HCEC 1CT (cell line): ENCODE measurements around the gene TMTC4.
"Not testable (repeated sequence)": the region's sequence is repeated elsewhere in the genome, so short reads cannot be mapped to it uniquely, and the experiment has no call there.

Source experiments
- DNase-seq: peaks from one replicate; pipeline ENCODE4 v3.0.0-alpha.2; 2017

TMTC4 gene

DNA sequence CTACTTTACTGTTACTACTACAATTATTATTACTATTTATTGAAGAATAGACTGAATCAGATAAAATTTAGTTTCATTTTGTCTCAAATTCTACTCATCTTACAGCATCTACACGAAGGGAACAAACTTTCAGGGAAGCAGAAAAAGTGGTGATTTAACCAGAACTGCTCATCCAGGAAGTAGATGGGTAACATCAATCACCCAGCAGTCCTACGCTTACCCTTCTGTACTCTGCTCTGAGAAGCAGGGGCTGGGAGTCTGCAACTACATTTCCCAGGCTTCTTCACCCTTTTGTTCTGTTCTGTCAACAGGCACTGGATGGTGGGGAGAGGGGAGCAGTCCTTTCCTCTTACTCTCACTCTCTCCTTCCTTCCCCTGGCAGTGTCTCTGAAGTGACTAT is 54.7 kb downstream of the TMTC4 start:
- DNase-seq = no peak

DNA sequence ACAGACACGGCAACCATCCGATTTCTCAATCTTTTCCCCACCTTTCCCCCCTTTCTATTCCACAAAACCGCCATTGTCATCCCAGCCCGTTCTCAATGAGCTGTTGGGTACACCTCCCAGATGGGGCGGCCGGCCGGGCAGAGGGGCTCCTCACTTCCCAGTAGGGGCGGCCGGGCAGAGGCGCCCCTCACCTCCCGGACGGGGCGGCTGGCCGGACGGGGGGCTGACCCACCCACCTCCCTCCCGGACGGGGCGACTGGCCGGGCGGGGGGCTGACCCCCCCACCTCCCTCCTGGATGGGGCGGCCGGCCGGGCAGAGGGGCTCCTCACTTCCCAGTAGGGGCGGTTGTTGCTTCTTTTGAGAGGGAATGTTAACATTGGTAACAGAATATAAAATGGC is 55.7 kb downstream of the TMTC4 start:
- DNase-seq = not testable (repeated sequence)

DNA sequence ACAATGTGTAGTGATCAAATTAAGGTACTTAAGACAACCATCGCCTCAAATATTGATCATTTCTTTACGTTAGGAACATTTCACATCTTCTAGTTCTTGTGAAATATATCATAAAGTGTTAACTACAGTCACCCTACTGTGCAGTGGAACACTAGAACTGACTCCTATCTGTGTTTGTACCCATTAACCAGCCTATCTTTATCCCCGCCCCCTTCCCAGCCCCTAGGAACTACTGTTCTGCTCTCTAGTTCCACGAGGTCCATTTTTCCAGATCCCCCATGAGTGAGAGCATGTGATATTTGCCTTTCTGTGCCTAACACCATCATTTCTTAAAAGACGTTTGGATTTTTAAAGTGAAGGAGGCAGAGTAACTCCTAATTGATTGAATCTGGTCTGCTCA is 61.6 kb downstream of the TMTC4 start:
- no peak for DNase-seq

DNA sequence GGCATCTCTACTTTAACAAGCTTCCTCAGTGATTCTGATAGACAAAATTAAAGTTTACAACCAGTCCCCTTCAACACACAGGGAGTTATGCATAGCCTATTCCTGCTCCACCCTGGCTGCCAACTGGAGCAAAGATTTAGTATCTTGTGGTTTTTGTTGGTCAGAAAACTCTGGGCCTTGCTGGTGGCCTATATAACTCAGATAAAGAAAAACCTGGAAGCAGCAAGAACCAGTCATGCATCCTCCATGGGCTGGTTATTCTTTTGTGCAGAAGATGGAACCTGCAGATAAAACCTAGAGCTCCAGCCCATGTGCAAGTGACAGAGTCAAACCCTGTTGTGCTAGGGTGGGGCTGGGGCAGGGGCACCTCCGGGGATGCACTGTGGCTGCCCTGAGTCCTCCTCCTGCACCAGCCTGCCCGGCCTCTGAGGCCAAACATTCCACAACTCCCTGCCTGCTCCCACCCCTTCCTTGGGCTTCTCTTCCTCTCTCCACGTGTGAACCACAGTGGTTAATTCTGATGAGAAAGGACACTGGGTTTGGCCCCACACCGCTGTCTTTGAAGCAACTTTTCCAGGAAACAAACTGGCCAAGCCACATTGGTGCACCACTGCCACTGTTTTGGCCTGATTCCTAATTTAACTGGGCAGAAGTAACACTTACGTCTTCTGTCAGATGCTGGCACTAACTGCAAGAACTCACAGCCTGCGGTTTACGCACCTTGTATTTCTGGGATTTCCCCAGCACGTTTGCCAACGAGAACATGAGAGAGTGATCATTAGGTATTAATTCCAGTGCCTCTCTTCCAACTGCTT is 62.7 kb downstream of the TMTC4 start:
- no peak for DNase-seq

DNA sequence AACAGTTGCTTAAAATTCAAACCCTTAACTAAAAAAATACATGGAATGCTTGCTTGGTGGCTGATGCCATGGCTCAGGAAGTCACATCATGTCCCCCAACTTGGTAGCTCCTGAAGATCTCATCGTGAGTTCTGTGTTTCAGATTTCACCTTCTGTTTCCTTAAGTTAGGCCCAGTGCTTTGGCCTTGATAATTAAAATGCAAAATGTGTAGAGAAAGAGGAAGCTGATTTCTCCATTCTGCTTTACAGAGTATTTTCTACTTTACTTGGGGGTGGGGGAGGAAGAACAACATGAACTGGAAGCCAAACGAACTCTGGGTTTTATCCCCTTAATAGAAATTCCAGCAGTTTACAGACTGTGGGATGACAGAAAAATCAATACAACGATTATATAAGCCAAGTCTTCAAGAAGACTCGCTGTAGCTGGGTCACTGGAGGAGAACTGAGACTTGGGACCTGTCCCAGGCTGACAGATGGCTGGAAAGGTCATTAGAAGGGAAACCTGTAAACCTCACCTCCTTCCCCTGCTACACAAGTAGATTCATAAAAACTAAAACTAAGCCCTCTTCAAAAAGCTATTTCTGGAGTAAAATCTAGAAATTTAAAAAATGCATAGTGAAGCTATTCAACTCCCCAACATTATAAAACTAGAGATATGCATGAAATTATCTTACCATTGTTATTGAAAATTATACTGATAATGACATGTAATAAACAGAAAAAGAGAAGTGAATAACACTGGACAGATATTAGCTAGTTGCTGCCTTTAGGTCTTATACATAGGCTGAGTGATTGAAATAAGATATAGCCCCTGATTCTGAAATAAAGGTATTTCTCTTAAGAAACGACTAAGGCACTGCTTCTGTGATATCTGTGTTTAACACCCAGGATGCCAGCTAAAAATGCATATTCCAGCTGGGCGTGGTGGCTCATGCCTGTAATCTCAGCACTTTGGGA is 63.9 kb downstream of the TMTC4 start:
- no peak for DNase-seq

DNA sequence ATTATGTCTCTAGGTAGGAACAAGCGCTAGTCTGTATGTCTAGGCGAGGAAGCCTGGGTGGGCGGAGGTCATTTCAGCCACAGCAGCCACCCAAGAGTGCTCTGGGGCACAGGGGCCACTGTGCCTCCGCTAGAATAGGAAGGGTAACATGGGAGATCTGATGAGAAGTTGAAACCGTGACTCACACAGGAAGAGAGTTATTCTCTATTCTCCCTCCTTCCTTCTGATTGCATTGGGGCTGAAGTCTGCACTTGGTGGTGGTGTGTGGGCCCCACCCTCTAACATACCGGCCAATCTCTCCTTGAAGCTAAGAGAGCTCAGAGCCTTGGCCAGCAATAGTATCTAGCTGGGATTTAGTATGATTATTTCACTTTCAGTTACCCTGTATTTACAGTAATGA is 65.7 kb downstream of the TMTC4 start:
- DNase-seq = no peak

DNA sequence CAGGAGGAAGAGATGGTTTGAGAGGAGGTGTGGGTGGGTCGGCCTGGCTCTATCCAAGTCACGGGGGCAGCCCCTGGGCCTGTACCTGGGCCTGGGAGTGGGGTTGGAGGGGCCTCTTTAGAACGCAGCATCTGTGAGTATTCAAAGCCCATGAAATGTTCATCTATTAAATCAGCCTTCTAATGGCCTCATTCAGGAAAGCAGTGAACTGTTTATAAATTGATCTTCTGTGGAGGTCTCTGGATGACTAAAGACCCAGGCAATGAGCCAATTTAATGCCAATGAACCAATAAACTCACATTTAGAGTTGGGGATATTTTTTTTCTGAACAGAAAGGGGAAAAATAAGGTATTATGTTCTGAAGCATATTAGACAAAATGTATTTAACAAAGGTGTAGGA is 66.1 kb downstream of the TMTC4 start:
- DNase-seq = no peak

DNA sequence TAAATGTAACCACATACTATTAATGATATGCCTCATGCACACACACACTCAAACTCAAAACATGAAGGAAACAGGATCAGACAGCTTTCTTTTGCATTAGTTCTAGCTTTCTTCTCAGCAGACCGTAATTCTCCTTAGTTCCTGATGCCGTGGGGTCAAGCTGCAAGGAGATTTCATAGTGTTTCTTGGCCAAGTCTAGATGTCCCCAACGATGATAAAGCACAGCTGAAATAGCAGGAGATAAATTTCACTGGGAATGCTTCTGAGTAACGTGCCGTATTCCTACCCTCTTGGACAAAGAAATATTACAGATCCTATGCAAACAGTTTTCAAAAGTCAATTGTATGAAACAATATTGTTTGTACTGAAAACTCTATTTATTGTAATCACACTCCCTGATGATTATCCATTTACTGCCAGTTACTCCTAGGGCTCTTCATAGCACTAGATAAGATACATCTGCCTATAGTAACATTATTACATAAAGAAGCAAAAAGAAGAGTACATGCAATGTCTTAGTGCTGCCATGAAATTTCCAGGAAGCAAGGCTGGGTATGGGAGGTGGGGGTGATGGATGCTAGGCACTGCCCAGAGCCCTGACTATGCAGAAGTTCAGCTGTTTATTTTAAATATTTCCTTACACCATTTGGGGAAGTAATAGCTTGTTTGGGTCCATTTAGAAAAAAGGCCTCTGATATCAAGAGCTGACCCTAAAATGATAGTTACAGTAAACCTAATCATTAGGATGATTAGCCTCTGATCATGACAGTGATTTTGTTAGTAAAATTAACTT is 69.5 kb downstream of the TMTC4 start:
- no peak for DNase-seq

DNA sequence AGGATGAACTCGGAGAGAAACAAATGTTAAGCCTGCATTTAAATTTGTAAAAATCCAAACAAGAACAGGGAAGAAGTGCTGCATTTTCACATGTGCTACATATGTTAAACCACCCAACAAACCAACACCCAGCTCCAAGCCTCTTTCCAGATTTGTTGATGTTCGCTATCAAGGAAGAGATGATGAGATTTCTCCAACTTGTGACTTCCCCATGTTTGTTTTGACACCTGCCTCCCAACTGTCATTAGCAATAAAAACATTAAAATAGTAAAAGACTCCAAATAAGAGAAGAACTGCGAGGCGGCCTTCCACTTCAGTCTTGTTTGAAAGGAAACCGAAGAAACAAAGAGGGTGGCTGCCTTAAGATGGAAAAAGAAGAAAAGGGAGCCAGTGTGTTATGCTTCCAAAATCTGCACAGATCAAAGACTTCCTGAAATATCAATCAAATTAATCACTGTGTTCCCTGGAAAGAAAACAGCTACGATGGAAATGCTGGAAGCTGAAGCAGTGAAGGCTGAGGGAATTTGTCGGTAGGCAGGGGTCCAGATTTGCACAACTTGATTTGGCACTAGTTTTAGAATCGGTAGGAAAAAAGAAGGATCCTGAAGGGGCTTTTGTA is 72.0 kb downstream of the TMTC4 start:
- DNase-seq = no peak

DNA sequence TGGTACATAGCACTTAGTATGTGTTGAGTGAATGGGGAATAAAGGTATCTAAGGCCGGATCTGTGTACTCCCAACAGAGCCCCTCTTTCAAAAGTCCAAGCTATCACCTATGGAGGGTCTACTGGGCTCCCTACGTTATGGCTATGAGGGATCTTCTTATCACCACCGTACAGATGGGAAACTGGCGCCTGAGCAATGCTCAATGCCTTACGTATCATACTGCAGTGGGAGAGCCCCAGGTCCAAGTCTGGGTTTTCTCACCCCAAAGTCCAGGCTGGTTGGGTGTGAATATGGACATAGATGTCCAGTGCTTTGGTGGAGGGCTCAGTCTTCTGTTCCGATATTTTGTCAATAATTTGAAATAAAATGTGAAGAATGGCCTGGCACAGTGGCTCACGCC is 72.9 kb downstream of the TMTC4 start:
- DNase-seq = no peak

DNA sequence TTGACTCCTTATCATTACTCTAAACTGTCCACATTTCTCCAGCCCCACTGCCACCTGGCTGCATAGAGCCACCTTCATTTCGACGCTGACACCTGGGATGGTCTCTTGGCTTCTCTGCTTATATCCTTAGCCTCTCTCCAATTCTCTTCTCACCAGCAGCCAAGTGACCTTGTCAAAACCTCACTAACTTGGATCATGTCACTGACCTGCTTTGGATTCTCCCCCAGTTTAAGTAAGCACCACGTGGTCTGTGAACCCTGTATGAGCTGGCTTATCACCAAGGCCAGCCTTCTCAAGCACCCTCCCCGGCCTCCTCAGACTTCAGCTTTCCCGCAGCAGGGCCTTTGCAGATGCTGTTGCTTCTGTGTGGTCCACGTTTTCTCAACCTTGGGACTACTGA is 73.7 kb downstream of the TMTC4 start:
- no peak for DNase-seq

DNA sequence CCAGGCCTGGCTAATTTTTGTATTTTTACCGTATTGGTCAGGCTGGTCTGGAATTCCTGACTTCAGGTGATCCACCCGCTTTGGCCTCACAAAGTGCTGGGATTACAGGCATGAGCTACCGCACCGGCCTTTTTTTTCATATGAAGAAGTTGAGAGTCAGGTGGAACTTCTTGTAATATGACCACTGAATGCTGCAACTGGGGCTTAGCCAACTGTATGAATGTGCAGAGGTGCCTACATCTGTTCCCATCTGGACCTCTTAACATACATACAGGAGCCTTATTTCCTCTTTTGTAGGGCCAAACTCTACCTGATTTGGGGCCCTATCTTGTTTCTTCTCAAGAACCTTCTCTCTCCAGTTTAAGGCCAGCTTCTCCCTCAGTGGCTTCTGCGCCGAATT is 74.1 kb downstream of the TMTC4 start:
- DNase-seq = no peak

DNA sequence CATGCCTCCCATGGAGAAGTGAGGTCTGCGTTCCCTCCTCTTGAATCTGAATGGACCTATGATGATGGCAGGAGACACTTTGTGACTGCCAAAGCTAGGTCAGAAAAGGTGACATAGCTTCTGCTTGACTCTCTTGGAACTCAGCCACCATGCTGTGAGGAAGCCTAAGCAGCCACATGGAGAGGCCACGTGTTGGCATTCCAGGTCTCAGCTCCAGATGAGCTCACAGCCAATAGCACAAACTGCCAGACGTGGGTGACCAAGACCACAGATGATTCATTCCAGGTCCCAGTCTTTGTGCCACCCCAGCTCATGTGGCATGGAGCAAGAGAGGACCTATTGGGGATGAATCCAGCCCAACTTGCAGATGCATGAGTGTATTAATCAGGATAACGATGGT is 77.3 kb downstream of the TMTC4 start:
- DNase-seq = peak; percentile 9

DNA sequence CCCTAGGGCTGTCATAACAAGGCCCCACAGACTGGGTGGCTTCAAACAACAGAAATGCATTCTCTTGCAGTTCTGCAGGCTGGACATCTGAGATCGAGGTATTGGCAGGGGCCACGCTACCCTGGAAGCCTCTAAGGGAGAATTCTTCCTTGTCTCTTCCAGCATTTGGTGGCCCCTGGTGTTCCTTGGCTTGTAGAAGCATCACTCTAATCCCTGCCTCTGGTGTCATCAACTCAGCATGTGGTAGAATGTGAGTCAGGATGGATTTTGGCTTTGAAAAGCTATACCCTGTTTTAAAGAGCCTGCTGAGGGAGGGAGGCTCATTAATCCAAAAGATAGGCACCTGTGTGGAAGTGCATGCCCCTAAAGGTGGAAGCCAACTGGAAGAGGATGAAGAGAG is 78.1 kb downstream of the TMTC4 start:
- DNase-seq = no peak

DNA sequence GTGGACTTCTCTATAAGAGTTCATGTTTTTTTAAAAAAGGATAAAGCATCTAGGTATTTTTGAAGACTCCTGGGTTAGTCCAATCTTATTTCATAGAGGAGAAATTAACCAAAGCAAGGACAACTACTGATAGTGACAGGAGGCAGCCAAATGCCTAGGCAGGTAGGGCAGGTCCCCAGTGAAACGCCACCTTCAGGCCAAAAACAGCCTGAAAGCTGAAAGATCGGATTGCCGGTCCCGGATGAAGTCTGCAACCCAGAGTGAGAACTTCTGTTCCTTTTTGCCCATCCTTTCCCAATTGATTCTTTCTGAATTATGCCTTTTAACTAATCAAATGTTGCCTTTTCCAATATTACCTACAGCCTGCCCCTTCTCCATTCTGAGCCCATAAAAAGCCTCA is 79.9 kb downstream of the TMTC4 start:
- no peak for DNase-seq

DNA sequence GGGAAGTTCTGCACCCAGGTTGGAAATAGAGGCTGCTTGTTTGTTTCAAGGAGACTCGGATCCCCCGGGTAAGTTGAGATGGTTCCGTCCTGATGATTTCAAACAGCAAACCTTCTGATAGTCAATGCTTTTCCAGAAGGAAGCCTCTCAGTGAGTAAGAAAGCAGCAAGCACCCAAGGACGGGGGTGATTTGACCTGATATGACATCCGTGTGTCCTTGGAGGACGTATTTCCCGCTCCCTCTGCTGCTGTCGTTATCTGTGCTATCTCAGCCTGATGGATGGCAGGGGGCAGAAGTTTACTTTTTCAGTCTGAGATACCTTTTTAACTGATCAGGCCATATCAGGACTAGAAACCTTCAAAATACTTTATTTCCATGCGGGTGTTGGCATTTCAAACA is 80.3 kb downstream of the TMTC4 start:
- no peak for DNase-seq

DNA sequence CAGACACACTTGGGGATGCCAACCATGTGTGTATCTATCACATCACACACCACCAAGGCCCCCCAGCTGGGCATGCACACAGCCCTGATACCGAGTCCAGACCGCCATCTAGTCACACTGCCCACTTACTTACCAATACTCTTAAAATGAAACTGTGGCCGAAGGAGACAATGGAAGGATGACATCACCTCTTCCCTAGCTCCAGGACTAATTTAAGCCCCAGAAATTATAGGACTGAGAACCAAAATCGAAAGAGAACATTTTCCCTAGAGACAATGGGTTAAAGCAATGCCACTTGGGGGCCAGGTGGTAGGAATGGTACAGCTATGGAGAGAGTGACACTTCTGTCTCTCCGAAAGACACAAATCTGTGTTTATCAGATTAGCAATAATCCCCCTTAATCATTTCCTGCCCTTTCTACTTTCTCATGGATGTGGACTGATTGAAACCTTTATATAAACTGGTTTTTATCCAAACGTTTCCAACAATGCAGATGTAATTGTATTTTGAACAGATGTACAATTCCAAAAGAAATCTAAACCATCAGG is 85.3 kb downstream of the TMTC4 start:
- DNase-seq = no peak

DNA sequence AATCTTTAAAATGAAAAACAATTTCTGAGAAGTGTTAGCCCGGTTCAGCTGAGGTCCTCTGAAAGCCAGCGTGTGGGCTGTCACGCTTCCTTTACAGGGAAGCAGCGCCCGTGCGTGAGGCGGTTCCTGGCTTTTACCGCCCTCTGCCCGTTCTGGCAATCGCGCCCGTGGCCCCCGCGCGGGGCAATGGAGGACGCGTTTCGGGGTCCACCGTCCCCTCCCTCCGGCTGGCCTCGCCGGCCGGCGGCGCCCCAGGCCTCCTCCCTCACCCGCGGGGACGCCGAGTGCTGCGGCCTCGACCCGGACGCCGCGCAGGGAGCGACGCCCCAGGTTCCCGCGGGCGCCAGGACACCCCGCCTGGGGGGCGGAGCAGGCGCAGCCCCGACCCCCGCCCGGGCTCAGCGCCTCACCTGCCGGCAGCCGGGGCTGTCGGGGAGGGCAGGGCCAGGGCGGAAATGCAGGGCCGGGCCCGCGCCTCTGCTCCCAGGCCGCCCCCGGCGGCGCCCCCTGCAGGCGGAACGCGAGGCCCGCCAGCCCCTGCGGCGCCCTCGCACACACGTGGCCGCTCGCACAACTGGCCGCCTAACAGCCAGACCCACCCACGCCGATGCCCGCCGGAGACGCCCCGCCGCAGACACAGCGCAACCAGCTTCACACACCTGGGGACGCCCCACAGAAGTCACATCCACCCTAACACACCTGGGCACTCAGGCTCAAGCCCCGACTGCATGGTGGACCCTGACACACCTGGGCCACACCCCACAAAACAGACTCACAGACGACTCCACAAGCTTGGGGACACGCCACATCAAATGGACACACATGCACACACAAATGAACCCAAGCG is 86.0 kb downstream of the TMTC4 start, which contains the start of gene GGACT:
Gene GGACT, minus strand, starts transcription at position 459 of the 847 bp plus-strand sequence. CDS start 56,198 bp downstream, outside the sequence.
- DNase-seq = peak; percentile 25

DNA sequence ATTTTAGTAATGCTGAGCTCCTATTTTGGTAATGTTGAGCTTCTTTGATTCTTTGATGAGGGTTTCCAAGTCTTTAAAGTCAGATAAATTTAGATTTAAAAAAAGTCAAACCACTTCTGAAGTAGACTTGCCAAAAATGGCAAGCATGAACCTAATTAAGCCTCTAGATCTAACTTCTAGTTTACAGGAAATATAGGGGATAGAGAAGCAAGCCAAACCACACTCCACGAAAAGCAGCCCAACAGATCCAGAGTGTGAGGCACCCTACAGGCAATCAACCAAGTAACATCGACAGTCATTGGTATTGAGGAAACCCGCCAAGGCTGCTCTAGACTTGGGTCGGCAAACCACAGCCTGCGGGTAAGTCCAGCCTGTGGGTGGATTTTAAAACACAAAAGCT is 89.7 kb downstream of the TMTC4 start:
- DNase-seq = no peak

DNA sequence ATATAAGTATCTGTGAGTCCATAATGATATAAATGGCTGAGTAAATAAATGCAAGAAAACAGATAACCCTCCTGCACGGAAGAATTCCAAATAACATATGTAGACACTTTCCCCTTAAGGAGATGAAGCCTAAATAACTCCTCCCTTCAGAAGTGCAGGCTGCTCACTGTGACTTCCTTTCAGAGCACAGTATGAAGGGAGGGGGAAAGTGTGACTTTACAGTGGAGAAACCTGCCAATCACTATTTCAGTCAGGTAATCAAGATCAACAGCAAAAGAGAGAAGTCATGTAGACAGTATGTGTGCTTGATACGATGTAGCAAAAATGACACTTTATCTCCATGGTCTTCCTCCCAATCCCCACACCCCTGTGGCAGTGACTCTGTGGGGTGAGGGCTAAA is 93.1 kb downstream of the TMTC4 start:
- DNase-seq = no peak

DNA sequence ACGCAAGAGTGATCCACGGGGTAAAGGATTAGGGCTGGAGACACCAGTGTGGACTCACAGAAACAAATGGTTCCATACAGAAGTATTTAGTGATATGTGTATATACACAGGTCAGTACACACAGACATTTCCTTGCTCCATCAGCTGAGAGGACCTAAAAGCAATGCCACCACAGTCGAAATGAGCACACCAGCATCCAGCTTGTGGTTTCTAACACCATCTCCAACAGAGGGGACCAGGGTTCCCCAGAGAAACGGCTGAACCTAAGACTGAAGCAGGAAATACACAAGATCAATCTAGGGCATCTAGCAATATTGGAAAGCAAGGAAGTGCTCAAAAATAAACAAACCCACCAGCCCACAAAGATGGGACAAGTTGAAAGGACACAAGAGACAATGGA is 93.6 kb downstream of the TMTC4 start:
- no peak for DNase-seq
